ENCODE results near the gene FGF12.

Gene FGF12

DNA sequence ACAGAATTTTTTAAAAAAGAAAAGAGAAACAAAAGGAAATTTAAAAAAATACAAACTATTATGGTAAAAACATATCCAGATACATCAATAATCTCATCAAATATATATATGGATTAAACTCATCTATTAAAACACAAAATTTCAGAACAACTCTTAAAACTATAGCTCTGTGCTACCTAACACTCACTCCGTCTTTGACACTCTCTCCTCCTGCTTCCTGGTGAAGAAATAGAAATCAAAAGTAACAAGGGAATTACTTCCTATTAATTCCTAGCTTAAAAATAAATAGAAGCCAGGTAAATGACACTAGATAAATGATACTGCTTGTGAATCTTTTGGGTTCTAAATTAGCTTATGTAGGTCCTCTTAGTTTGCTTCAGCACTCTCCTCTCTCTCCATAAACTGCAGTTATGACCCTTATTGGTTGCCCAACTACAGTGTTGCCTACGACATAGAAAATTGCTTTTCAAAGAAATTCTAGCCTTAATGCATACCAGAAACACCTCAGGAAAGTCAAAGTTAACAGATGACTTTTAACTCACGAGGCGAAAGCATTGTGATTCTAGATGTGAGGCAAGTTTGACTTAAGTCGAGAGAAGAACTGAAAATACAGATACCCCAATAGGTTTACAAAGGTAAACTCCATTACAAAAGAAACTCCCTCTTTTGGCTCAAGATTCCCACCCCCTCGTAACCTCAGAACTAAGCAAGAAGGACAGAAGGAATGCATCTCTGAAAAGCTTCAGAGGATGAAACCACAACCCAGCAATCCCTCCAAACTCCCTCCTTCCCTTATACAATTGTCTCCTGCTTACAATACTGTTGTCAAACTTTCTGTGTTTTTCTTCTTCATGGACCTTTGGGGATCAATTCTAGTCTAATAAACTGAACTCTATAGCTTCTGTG lies 394.7 kb downstream of the FGF12 start:
- no peak overlapping the region for H3K14ac ChIP-seq (ENCODE audit: low read length in 2 of 2)
- WGBS = 56% methylated on average over 4 of the region's 6 CpGs
- no peaks in the 10 kb centered on the region for H3K79me1 ChIP-seq (replicated peaks; ENCODE audit: low read length, poor library complexity, severe bottlenecking)
- H3K4me2 ChIP-seq (ENCODE audit: low read length, poor library complexity, severe bottlenecking) = no peak overlapping the region
- no peaks in the 10 kb centered on the region for H3K36me3 ChIP-seq (ENCODE audit: control insufficient read depth in 1 of 2, insufficient read depth in 2 of 2, low read depth in 1 of 2, low read length in 2 of 2)
- no peak overlapping the region for H2BK5ac ChIP-seq (ENCODE audit: low read depth, low read length, poor library complexity, severe bottlenecking)
- no peak overlapping the region for H4K91ac ChIP-seq (ENCODE audit: low read length)
- no peak overlapping the region for H2AFZ ChIP-seq (ENCODE audit: low read depth, low read length)
- H3K4me3 ChIP-seq (ENCODE audit: insufficient read depth in 1 of 2, low read depth in 1 of 2, low read length in 2 of 2) = peak overlapping the region in 1 of 2 experiments; percentile 55
- no peak overlapping the region for H2BK15ac ChIP-seq (ENCODE audit: low read depth, poor library complexity, severe bottlenecking)
- H2BK120ac ChIP-seq (ENCODE audit: low read depth, low read length) = no peak overlapping the region
- no peak overlapping the region for H4K8ac ChIP-seq (ENCODE audit: low read length)
- no peak overlapping the region for H3K4ac ChIP-seq (ENCODE audit: low read depth in 1 of 2, low read length in 2 of 2)
- no peak overlapping the region for H2BK12ac ChIP-seq (ENCODE audit: low read length in 2 of 2)
- peak overlapping the region; percentile 57 for H3K9ac ChIP-seq (ENCODE audit: low read length)
- H3K23ac ChIP-seq (ENCODE audit: low read length in 2 of 2) = no peak overlapping the region
- no peaks in the 10 kb centered on the region for H3K27me3 ChIP-seq (ENCODE audit: control insufficient read depth in 1 of 2, insufficient read depth in 1 of 2, low read length in 2 of 2)
- no peaks in the 10 kb centered on the region for H3K4me1 ChIP-seq (ENCODE audit: control insufficient read depth, insufficient read depth, low read depth, low read length)
- H3K27ac ChIP-seq (ENCODE audit: low read length, poor library complexity, severe bottlenecking) = no peak overlapping the region
- H3K18ac ChIP-seq (ENCODE audit: low read depth in 1 of 2, low read length in 2 of 2) = no peak overlapping the region
- no peaks in the 10 kb centered on the region for H3K9me3 ChIP-seq (ENCODE audit: control insufficient read depth, low read length)
- H2AK5ac ChIP-seq (ENCODE audit: low read length, severe bottlenecking) = no peak overlapping the region
- no peak for DNase-seq

DNA sequence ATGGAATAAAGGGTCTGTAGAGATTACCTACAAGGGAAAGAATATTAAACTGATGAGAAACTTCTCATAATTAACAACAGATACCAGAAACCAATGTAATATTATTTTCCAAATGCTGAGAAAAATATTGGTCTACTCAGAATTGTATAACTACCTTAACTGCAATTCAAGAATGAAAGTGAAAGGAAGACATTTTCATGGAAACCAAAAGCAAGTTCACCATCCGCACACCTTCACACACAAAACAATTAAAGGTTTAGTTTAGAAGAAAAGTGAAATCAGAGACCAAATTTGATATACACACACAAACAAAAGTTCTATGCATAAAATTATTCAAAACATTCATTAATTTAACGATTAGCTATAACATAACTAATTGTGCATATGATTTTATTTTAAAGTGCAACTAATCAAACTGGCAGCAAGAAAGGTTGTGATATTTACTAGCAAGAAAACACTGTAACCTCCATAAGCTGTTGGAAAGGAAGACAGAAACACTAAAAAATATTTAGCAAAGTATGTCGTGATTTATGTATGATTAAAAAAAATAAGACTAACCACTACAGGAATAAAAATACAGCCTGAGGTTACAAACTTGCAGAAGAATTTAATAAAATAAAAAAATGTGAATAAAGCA lies 395.5 kb downstream of the FGF12 start:
- H3K14ac ChIP-seq (ENCODE audit: low read length in 2 of 2) = no peak overlapping the region
- no peak overlapping the region for H3K4me2 ChIP-seq (ENCODE audit: low read length, poor library complexity, severe bottlenecking)
- no peak overlapping the region for H2AK5ac ChIP-seq (ENCODE audit: low read length, severe bottlenecking)
- no peak overlapping the region for H2BK5ac ChIP-seq (ENCODE audit: low read depth, low read length, poor library complexity, severe bottlenecking)
- H4K8ac ChIP-seq (ENCODE audit: low read length) = no peak overlapping the region
- H4K91ac ChIP-seq (ENCODE audit: low read length) = no peak overlapping the region
- peak overlapping the region in 1 of 2 experiments; percentile 55 for H3K4me3 ChIP-seq (ENCODE audit: insufficient read depth in 1 of 2, low read depth in 1 of 2, low read length in 2 of 2)
- no peak overlapping the region for H3K23ac ChIP-seq (ENCODE audit: low read length in 2 of 2)
- no peak overlapping the region for H3K27ac ChIP-seq (ENCODE audit: low read length, poor library complexity, severe bottlenecking)
- no peak overlapping the region for H2AFZ ChIP-seq (ENCODE audit: low read depth, low read length)
- H3K9ac ChIP-seq (ENCODE audit: low read length) = peak overlapping the region; percentile 57
- no peak overlapping the region for H2BK15ac ChIP-seq (ENCODE audit: low read depth, poor library complexity, severe bottlenecking)
- H3K36me3 ChIP-seq (ENCODE audit: control insufficient read depth in 1 of 2, insufficient read depth in 2 of 2, low read depth in 1 of 2, low read length in 2 of 2) = no peaks in the 10 kb centered on the region
- no peaks in the 10 kb centered on the region for H3K4me1 ChIP-seq (ENCODE audit: control insufficient read depth, insufficient read depth, low read depth, low read length)
- DNase-seq = no peak
- H3K27me3 ChIP-seq (ENCODE audit: control insufficient read depth in 1 of 2, insufficient read depth in 1 of 2, low read length in 2 of 2) = no peaks in the 10 kb centered on the region
- H2BK12ac ChIP-seq (ENCODE audit: low read length in 2 of 2) = no peak overlapping the region
- no peak overlapping the region for H3K4ac ChIP-seq (ENCODE audit: low read depth in 1 of 2, low read length in 2 of 2)
- no peaks in the 10 kb centered on the region for H3K9me3 ChIP-seq (ENCODE audit: control insufficient read depth, low read length)
- H2BK120ac ChIP-seq (ENCODE audit: low read depth, low read length) = no peak overlapping the region
- H3K79me1 ChIP-seq (replicated peaks; ENCODE audit: low read length, poor library complexity, severe bottlenecking) = no peaks in the 10 kb centered on the region
- no CpG with 5 or more reads among the region's 3 CpGs for WGBS
- H3K18ac ChIP-seq (ENCODE audit: low read depth in 1 of 2, low read length in 2 of 2) = no peak overlapping the region

DNA sequence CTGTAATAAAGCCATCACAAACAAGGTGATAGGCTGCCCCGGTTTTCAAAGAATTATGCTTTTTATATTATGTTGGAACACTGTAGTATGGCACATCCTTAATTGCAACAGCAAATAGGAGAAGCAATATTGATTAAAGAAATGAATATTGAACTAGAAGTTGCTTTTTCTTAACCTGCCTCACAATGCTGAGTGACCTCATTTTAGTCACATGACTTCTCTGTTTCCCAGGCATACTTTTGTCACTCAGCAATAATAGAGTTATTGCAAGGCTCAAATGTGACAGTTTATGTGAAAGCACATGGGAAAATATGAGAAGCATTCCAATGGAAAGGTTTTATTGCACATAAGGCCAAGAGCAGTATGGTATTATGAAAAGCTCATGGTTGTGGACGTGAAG lies 400.7 kb downstream of the FGF12 start:
- Histone ChIP-seq H2AK5ac (ENCODE audit: low read length, severe bottlenecking) (no peak overlapping the region), H3K23ac (ENCODE audit: low read length in 2 of 2) (no peak overlapping the region), H3K18ac (ENCODE audit: low read depth in 1 of 2, low read length in 2 of 2) (no peak overlapping the region), H3K79me1 (replicated peaks; ENCODE audit: low read length, poor library complexity, severe bottlenecking) (no peaks in the 10 kb centered on the region), H3K36me3 (ENCODE audit: control insufficient read depth in 1 of 2, insufficient read depth in 2 of 2, low read depth in 1 of 2, low read length in 2 of 2) (no peaks in the 10 kb centered on the region), H2BK120ac (ENCODE audit: low read depth, low read length) (no peak overlapping the region), H3K9me3 (ENCODE audit: control insufficient read depth, low read length) (no peaks in the 10 kb centered on the region), H3K4me1 (ENCODE audit: control insufficient read depth, insufficient read depth, low read depth, low read length) (no peaks in the 10 kb centered on the region), H2BK5ac (ENCODE audit: low read depth, low read length, poor library complexity, severe bottlenecking) (no peak overlapping the region), H3K27me3 (ENCODE audit: control insufficient read depth in 1 of 2, insufficient read depth in 1 of 2, low read length in 2 of 2) (no peaks in the 10 kb centered on the region), H3K4me3 (ENCODE audit: insufficient read depth in 1 of 2, low read depth in 1 of 2, low read length in 2 of 2) (no peak overlapping the region), H2BK12ac (ENCODE audit: low read length in 2 of 2) (no peak overlapping the region), H3K9ac (ENCODE audit: low read length) (no peak overlapping the region), H3K4ac (ENCODE audit: low read depth in 1 of 2, low read length in 2 of 2) (no peak overlapping the region), H4K8ac (ENCODE audit: low read length) (no peak overlapping the region), H2AFZ (ENCODE audit: low read depth, low read length) (no peak overlapping the region), H2BK15ac (ENCODE audit: low read depth, poor library complexity, severe bottlenecking) (no peak overlapping the region), H3K27ac (ENCODE audit: low read length, poor library complexity, severe bottlenecking) (no peak overlapping the region), H3K14ac (ENCODE audit: low read length in 2 of 2) (no peak overlapping the region), H3K4me2 (ENCODE audit: low read length, poor library complexity, severe bottlenecking) (no peak overlapping the region), H4K91ac (ENCODE audit: low read length) (no peak overlapping the region)
- 94% methylated on average over 1 of the region's 2 CpGs for WGBS
- DNase-seq = no peak

DNA sequence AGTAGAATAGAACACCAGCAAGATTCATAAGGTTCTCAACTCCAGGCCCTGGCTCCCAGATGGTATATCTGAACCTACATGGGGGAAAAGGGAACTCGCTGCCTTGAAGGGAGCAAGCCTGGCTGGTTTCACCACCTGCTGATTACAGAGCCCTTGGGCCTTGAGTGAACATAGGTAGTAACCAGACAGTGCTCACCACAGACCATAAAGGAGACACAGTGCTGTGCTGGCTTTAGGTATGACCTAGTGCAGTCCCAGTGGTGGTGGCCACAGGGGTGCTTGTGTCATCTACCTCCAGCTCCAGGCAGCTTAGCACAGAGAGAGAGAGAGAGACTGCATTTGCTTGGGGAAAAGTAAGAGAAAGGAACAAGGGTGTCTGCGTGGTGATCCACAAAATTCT lies 409.8 kb downstream of the FGF12 start:
- Histone ChIP-seq H3K23ac (ENCODE audit: low read length in 2 of 2) (no peak overlapping the region), H3K4me2 (ENCODE audit: low read length, poor library complexity, severe bottlenecking) (no peak overlapping the region), H3K9me3 (ENCODE audit: control insufficient read depth, low read length) (no peaks in the 10 kb centered on the region), H3K4ac (ENCODE audit: low read depth in 1 of 2, low read length in 2 of 2) (no peak overlapping the region), H2BK15ac (ENCODE audit: low read depth, poor library complexity, severe bottlenecking) (no peak overlapping the region), H2BK120ac (ENCODE audit: low read depth, low read length) (no peak overlapping the region), H4K91ac (ENCODE audit: low read length) (no peak overlapping the region), H2BK5ac (ENCODE audit: low read depth, low read length, poor library complexity, severe bottlenecking) (no peak overlapping the region), H3K27me3 (ENCODE audit: control insufficient read depth in 1 of 2, insufficient read depth in 1 of 2, low read length in 2 of 2) (no peaks in the 10 kb centered on the region), H2AK5ac (ENCODE audit: low read length, severe bottlenecking) (no peak overlapping the region), H4K8ac (ENCODE audit: low read length) (no peak overlapping the region), H3K14ac (ENCODE audit: low read length in 2 of 2) (no peak overlapping the region), H3K9ac (ENCODE audit: low read length) (no peak overlapping the region), H2AFZ (ENCODE audit: low read depth, low read length) (no peak overlapping the region), H2BK12ac (ENCODE audit: low read length in 2 of 2) (no peak overlapping the region), H3K79me1 (replicated peaks; ENCODE audit: low read length, poor library complexity, severe bottlenecking) (peaks cover 2% of the 10 kb centered on the region), H3K4me1 (ENCODE audit: control insufficient read depth, insufficient read depth, low read depth, low read length) (peaks cover 2% of the 10 kb centered on the region), H3K18ac (ENCODE audit: low read depth in 1 of 2, low read length in 2 of 2) (no peak overlapping the region), H3K36me3 (ENCODE audit: control insufficient read depth in 1 of 2, insufficient read depth in 2 of 2, low read depth in 1 of 2, low read length in 2 of 2) (no peaks in the 10 kb centered on the region), H3K4me3 (ENCODE audit: insufficient read depth in 1 of 2, low read depth in 1 of 2, low read length in 2 of 2) (no peak overlapping the region), H3K27ac (ENCODE audit: low read length, poor library complexity, severe bottlenecking) (no peak overlapping the region)
- DNase-seq = no peak
- WGBS = 76% methylated on average over 2 of the region's 2 CpGs
